Stimulated activated CD8-positive, alpha-beta memory T cell treated with anti-CD3 and anti-CD28 coated beads, Interleukin-4, amount 100 ng/mL, for 24 hours (primary cell): ENCODE data around the gene TSPAN10.

ENCODE experiments used
- DNase-seq: peaks from one replicate; pipeline ENCODE4 v3.0.0-alpha.2; 2020; ENCODE audit warnings: low read depth

TSPAN10 gene

GRCh38 chr17:81688616-81689015 is 51.6 kb downstream of the TSPAN10 start:
- no peak for DNase-seq

- DNase-seq, result no peak
Measured at GRCh38 chr17:81690066-81690465, 53.1 kb downstream of the TSPAN10 start.

- DNase-seq, result no peak
Measured at GRCh38 chr17:81690549-81690948, 53.6 kb downstream of the TSPAN10 start.

GRCh38 chr17:81691196-81691595 is 54.2 kb downstream of the TSPAN10 start:
- DNase-seq, result no peak

GRCh38 chr17:81691608-81692007 is 54.6 kb downstream of the TSPAN10 start:
- no peak for DNase-seq

DNA sequence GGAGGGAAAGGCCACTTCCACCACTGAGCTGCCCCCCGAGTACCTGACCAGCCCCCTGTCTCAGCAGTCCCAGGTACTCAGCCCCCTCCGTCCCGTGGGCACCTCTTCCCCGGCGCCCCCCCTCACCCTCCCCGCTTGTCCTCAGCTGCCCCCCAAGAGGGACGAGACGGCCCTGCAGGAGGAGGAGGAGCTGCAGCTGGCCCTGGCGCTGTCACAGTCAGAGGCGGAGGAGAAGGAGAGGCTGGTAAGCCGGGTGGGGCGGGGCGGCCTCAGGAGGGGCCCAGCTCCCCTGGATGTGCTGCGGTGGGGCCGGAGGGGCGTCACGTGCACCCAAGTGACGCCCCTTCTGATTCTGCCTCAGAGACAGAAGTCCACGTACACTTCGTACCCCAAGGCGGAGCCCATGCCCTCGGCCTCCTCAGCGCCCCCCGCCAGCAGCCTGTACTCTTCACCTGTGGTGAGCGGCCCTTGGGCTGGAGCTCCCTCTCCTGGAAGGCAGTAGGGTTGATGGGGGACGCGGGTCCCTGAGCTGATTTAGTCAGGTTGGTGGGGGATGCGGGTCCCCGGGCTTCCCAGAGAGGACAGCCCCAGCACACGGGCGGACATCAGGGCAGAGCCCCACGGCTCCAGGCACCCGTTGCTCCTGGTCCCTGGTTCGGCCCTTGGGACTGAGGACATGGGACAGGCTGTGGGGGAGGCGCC is 56.7 kb downstream of the TSPAN10 start:
- no peak for DNase-seq

DNA sequence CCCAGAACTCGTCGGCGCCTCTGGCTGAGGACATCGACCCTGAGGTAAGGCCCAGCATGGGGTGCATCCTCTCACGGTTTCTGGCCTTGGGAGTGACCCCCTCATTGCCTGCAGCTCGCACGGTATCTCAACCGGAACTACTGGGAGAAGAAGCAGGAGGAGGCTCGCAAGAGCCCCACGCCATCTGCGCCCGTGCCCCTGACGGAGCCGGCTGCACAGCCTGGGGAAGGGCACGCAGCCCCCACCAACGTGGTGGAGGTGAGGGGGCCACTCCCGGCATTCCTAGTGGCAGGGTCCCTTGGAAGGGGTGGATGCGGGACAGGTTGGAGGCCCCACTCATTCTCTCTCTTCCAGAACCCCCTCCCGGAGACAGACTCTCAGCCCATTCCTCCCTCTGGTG is 57.8 kb downstream of the TSPAN10 start:
- no peak for DNase-seq

- DNase-seq, result no peak
Measured at GRCh38 chr17:81695211-81695610, 58.2 kb downstream of the TSPAN10 start.

DNA sequence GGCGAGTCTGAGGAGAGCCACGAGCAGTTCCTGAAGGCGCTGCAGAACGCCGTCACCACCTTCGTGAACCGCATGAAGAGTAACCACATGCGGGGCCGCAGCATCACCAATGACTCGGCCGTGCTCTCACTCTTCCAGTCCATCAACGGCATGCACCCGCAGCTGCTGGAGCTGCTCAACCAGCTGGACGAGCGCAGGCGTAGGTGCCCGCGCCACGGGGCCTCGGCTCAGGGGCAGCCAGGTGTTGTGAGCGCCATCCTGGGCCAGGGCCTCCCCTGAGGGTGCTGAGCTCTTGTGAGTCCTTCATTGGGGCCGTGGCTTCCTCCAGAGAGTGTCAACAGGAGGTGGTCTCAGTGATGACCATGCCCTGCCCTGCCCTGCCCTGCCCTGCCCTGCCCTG is 58.8 kb downstream of the TSPAN10 start:
- no peak for DNase-seq

- no peak for DNase-seq
Measured at GRCh38 chr17:81696218-81696941, 59.4 kb downstream of the TSPAN10 start.

- no peak for DNase-seq
Measured at GRCh38 chr17:81697261-81698044, 60.5 kb downstream of the TSPAN10 start.
